K562 (cell line): ENCODE measurements around the gene PID1. TPM values are rescaled to one million over a fixed set of nuclear protein-coding genes. Genes with fewer than 3 reads are reported as not detected.

Experiments used
- REST ChIP-seq, 2 experiments: fragments of 450-650 bp; formaldehyde crosslinking in 1 of 2; IDR thresholded peaks; 2 replicates each; pipeline versions ENCODE4 v1.4.0 to v1.6.1; 2014 to 2020; ENCODE audit warnings: mild to moderate bottlenecking in 2 of 2, borderline replicate concordance in 1 of 2, low read depth in 1 of 2
- SMAD4 ChIP-seq: fragments of 250-450 bp; sonication (Bioruptor Pico); conservative IDR thresholded peaks from 2 replicates; pipeline ENCODE4 v1.8.0; 2021; ENCODE audit warnings: inconsistent platforms, mild to moderate bottlenecking, moderate library complexity
- SMARCC2 ChIP-seq: fragments of 450-650 bp; IDR thresholded peaks from 2 replicates; pipeline ENCODE4 v1.6.1; 2017; ENCODE audit warnings: antibody characterized with exemption, moderate library complexity, mild to moderate bottlenecking, low read depth
- TEAD4 ChIP-seq, 2 experiments: sonication (generic) in 1 of 2; formaldehyde crosslinking in 1 of 2; IDR thresholded peaks; 2 replicates each; pipeline versions ENCODE4 v1.6.1 to v1.8.0; 2012 to 2022; ENCODE audit warnings: borderline replicate concordance in 1 of 2, inconsistent platforms in 1 of 2, low read length in 1 of 2, mild to moderate bottlenecking in 1 of 2, missing genetic modification reagents in 1 of 2
- U2AF2 ChIP-seq: fragments of 200-400 bp; formaldehyde crosslinking; optimal IDR thresholded peaks from 2 replicates; pipeline ENCODE3; 2017; ENCODE audit warnings: low read depth, mild to moderate bottlenecking, low read length
- ZNF668 ChIP-seq: fragments of 250-450 bp; sonication (Bioruptor Pico); IDR thresholded peaks from 2 replicates; pipeline ENCODE4 v1.8.0; 2022; ENCODE audit warnings: mild to moderate bottlenecking, inconsistent platforms
- ZNF79 ChIP-seq: fragments of 250-450 bp; sonication (Bioruptor Pico); IDR thresholded peaks from 2 replicates; pipeline ENCODE4 v1.4.0; 2020; ENCODE audit warnings: low read depth, mild to moderate bottlenecking, moderate library complexity
- ZSCAN29 ChIP-seq: fragments of 450-650 bp; IDR thresholded peaks from 2 replicates; pipeline ENCODE4 v1.6.1; 2017
- polyA plus RNA-seq, 8 experiments: library from polyadenylated mRNA; depleted of rRNA in 4 of 8; stranded (reverse) in 5 of 8; unstranded in 3 of 8; fragments of >200 nt; fragmentation: Nextera tagmentation in 2 of 8; fragmentation: Illumina TruSeq in 1 of 8; extraction: Ambion mirVana in 2 of 8; extraction: Trizol in 1 of 8; gene quantifications; 2 replicates each; pipeline versions ENCODE4 v1.2.1 to v1.2.3, GENCODE V29; 2011 to 2014; ENCODE audit warnings: inconsistent platforms in 1 of 8, missing spikeins in 1 of 8
- total RNA-seq, 7 experiments: library from RNA; depleted of rRNA in 6 of 7; stranded (reverse); fragments of >200 nt in 6 of 7; fragmentation: Illumina TruSeq in 2 of 7; extraction: Trizol in 2 of 7; gene quantifications; 2 replicates each; pipeline versions ENCODE4 v1.2.1 to v1.2.3, GENCODE V29; 2011 to 2021; ENCODE audit warnings: low replicate concordance in 1 of 7

The PID1 gene
- total and polyA plus RNA-seq, 9 of the 15 experiments (the other 6 are each of a cell fraction or from before 2014, with no cell fraction given), result not detected

- no peak for TF ChIP-seq REST (IDR thresholded peaks at IDR 0.05; ENCODE audit: borderline replicate concordance)
- TF ChIP-seq REST (CRISPR knock-in tag; IDR thresholded peaks at IDR 0.05; ENCODE audit: low read depth), result no peak
- no peak for TF ChIP-seq ZNF668
- no peak for TF ChIP-seq ZSCAN29
- no peak for TF ChIP-seq SMARCC2
- no peak for TF ChIP-seq SMAD4 (CRISPR knock-in tag)
- TF ChIP-seq U2AF2, result no peak
- no peak for TF ChIP-seq ZNF79 (CRISPR knock-in tag)
- no peak for TF ChIP-seq TEAD4 (IDR thresholded peaks at IDR 0.05; ENCODE audit: low read length)
- no peak for TF ChIP-seq TEAD4 (CRISPR knock-in tag; IDR thresholded peaks at IDR 0.05; ENCODE audit: borderline replicate concordance)
These were observed 4.0 kb downstream of the PID1 start (continued) for GRCh38 chr2:229267080-229267479.
